HEK293T (cell line): ENCODE measurements around the gene CSDE1.
"Not testable (repeated sequence)": the region's sequence is repeated elsewhere in the genome, so short reads cannot be mapped to it uniquely, and the experiment has no call there.

Experiments used
- CTCF ChIA-PET: fragments of 350-600 bp; formaldehyde crosslinking; extraction: SDS; loops from one replicate; lab custom pipeline; 2021; ENCODE audit warnings: antibody characterized with exemption, inconsistent platforms; lab: Yijun Ruan, JAX
- POLR2A ChIA-PET: fragments of 350-600 bp; formaldehyde crosslinking; extraction: SDS; loops from one replicate; lab custom pipeline; 2020; ENCODE audit warnings: antibody characterized with exemption, inconsistent platforms; lab: Yijun Ruan, JAX
- DNase-seq: peaks from one replicate; pipeline ENCODE4 v3.0.0; 2012; ENCODE audit warnings: mixed read lengths; ENCODE audit errors: extremely low spot score
- ARNT ChIP-seq: fragments of 450-650 bp; IDR thresholded peaks from 2 replicates; pipeline ENCODE4 v1.6.1; 2017; ENCODE audit warnings: mild to moderate bottlenecking
- BHLHE40 ChIP-seq: fragments of 450-650 bp; IDR thresholded peaks from 2 replicates; pipeline ENCODE4 v1.6.1; 2016; ENCODE audit warnings: mild to moderate bottlenecking, moderate library complexity, borderline replicate concordance
- CTBP1 ChIP-seq: fragments of 450-650 bp; IDR thresholded peaks from 2 replicates; pipeline ENCODE4 v1.6.1; 2016; ENCODE audit warnings: borderline replicate concordance
- ELF4 ChIP-seq: fragments of 450-650 bp; IDR thresholded peaks from 2 replicates; pipeline ENCODE4 v1.6.1; 2017; ENCODE audit warnings: antibody characterized with exemption
- FOXA1 ChIP-seq: fragments of 450-650 bp; IDR thresholded peaks from 2 replicates; pipeline ENCODE4 v1.6.1; 2016; ENCODE audit warnings: mild to moderate bottlenecking
- FOXK2 ChIP-seq: fragments of 450-650 bp; IDR thresholded peaks from 2 replicates; pipeline ENCODE4 v1.6.1; 2016; ENCODE audit warnings: mild to moderate bottlenecking
- FOXM1 ChIP-seq: fragments of 450-650 bp; IDR thresholded peaks from 2 replicates; pipeline ENCODE4 v1.6.1; 2017; ENCODE audit warnings: mild to moderate bottlenecking, borderline replicate concordance
- HDGF ChIP-seq: fragments of 450-650 bp; IDR thresholded peaks from 2 replicates; pipeline ENCODE4 v1.6.1; 2017; ENCODE audit warnings: antibody characterized with exemption, borderline replicate concordance
- L3MBTL2 ChIP-seq: fragments of 450-650 bp; conservative IDR thresholded peaks from 2 replicates; pipeline ENCODE4 v1.6.1; 2016; ENCODE audit warnings: mild to moderate bottlenecking
- LEF1 ChIP-seq: fragments of 450-650 bp; IDR thresholded peaks from 2 replicates; pipeline ENCODE4 v1.6.1; 2017; ENCODE audit warnings: mild to moderate bottlenecking, borderline replicate concordance
- NFRKB ChIP-seq: fragments of 450-650 bp; IDR thresholded peaks from 2 replicates; pipeline ENCODE4 v1.6.1; 2016; ENCODE audit warnings: mild to moderate bottlenecking, moderate library complexity
- SP1 ChIP-seq: fragments of 450-650 bp; IDR thresholded peaks from 2 replicates; pipeline ENCODE4 v1.6.1; 2017
- SUZ12 ChIP-seq: fragments of 450-650 bp; IDR thresholded peaks from 2 replicates; pipeline ENCODE4 v1.6.1; 2016; ENCODE audit warnings: mild to moderate bottlenecking
- TARDBP ChIP-seq: fragments of 450-650 bp; IDR thresholded peaks from 2 replicates; pipeline ENCODE4 v1.6.1; 2016
- ZNF384 ChIP-seq: fragments of 450-650 bp; IDR thresholded peaks from 2 replicates; pipeline ENCODE4 v1.6.1; 2016
- TF ChIP-seq, protein P1 (sequence below): fragments of 450-650 bp; IDR thresholded peaks from 2 replicates; pipeline ENCODE4 v1.6.1; 2016

The CSDE1 gene

DNA sequence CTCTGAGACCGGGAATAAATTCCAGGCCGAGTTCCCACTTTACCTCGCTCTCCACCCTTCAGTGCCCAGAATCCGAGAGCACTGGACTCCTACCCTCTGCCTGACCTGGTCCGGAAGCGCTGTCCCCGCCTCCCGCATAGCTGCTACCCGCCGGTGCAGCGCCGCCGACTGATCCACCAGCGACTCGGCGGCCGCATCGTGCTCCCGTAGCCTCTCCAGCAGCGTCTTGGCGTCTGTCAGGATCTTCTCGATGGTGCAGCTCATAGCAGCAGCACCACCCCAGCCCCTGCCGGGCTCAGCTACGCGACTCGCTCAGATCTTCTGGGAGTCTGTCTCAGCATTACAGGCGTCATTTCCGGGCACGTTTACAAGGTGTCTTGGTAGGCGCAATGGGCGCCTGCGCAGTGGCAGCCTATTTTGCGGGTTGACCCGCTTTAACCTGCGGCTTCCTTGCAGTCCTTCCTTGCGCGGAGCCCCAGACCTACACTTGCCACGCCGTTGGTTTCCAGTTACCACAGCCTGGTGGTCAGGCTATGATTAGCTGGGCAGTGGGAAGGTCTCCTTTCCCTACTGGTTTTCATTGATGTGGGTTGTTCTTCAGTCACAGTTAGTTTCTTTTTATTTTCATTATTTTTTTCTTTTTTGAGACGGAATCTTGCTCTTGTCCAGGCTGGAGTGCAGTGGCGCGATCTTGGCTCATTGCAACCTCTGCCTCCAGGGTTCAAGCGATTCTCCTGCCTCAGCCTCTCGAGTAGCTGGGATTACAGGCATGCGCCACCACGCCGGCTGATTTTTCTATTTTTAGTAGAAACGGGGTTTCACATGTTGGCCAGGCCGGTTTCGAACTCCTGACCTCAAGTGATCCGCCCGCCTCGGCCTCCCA, 22.8 kb upstream of the CSDE1 start, which contains the start of gene SIKE1:
Gene SIKE1 (minus strand): TSS at position 342 of the 883 bp plus-strand sequence. CDS start 78 bp downstream, at position 264.
- CTCF ChIA-PET = no interaction called here
- TF ChIP-seq ARNT (no peak), FOXK2 (no peak), CTBP1 (no peak), L3MBTL2 (peak; percentile 80), SUZ12 (no peak), ELF4 (peak; percentile 81), NFRKB (no peak), HDGF (no peak), FOXM1 (no peak), ZNF384 (no peak)
- TF ChIP-seq, protein P1, sequence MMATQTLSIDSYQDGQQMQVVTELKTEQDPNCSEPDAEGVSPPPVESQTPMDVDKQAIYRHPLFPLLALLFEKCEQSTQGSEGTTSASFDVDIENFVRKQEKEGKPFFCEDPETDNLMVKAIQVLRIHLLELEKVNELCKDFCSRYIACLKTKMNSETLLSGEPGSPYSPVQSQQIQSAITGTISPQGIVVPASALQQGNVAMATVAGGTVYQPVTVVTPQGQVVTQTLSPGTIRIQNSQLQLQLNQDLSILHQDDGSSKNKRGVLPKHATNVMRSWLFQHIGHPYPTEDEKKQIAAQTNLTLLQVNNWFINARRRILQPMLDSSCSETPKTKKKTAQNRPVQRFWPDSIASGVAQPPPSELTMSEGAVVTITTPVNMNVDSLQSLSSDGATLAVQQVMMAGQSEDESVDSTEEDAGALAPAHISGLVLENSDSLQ = no peak
- POLR2A ChIA-PET = interaction anchor here (0.6 to 1.9 kb wide), 14 partner anchors 8 to 367 kb away, joined by 3 to 11 read pairs (median 3); partner anchors contain the start of gene CSDE1
- DNase-seq = peak; percentile 96

DNA sequence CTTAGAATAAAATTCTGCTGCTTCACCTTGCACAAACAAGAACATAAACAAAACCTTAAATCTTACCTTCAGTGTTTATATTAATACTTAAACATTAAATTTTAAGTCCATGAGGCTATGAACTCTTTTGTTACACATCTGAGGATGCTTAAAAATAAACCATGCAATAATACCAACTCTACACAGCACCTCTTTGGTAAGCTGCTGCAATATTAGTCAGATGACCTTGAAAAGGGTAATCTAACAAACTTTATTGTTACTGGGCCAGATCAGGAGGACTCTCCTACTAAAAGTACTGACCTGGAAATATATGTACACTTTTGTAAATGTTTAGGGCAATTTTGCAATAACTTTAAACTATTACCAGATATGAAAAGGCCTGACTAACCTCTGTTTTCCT, 21.9 kb upstream of the CSDE1 start:
- TF ChIP-seq FOXM1 = no peak
- no peak for TF ChIP-seq TARDBP
- no peak for TF ChIP-seq LEF1
- no peak for TF ChIP-seq SUZ12
- TF ChIP-seq BHLHE40 = no peak
- TF ChIP-seq SP1 = no peak
- TF ChIP-seq NFRKB = no peak
- TF ChIP-seq FOXK2 = no peak
- no peak for TF ChIP-seq L3MBTL2
- no peak for TF ChIP-seq ARNT
- no peak for TF ChIP-seq FOXA1
- TF ChIP-seq HDGF = no peak
- no peak for TF ChIP-seq ELF4
- no peak for TF ChIP-seq ZNF384
- no peak for TF ChIP-seq CTBP1
- TF ChIP-seq, protein P1 = no peak
- ChIA-PET CTCF (no interaction called here), POLR2A (interaction anchor here (0.6 to 1.9 kb wide), 6 partner anchors 9 to 31 kb away, joined by 3 to 11 read pairs (median 5); partner anchors contain the start of gene CSDE1)
- DNase-seq = no peak

DNA sequence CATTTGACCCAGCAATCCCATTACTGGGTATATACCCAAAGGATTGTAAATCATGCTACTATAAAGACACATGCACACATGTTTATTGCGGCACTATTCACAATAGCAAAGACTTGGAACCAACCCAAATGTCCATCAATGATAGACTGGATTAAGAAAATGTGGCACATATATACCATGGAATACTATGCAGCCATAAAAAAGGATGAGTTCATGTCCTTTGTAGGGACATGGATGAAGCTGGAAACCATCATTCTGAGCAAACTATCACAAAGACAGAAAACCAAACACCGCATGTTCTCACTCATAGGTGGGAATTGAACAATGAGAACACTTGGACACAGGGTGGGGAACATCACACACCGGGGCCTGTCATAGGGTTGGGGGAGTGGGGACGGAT, 18.9 kb upstream of the CSDE1 start:
- CTCF ChIA-PET, DNase-seq, POLR2A ChIA-PET: not testable (repeated sequence)

DNA sequence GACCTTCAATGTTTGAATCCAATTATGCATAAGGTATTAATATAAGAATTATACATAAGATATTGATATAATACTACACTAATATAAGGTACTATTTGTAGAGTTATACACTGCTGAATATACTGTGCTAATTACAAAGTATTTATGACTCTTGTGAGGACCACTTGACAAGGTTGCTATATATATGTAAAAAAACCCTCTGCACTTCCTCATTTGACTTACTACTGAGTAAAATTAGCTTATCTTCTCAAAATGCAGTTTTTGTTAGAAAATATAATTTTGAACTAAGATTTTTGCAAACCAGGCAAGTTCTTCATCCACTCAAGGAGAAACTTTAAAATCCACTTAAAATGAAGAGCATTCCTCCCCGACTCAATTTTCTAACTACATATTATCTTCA, 14.2 kb upstream of the CSDE1 start:
- POLR2A ChIA-PET = interaction anchor here (1.0 kb wide), 1 partner anchor 8 kb away, joined by 3 read pairs; the partner anchor contains the start of gene SIKE1
- no peak for DNase-seq
- CTCF ChIA-PET = no interaction called here
- TF ChIP-seq TARDBP (no peak), SUZ12 (no peak), NFRKB (no peak), FOXA1 (no peak), HDGF (no peak), CTBP1 (no peak), SP1 (no peak), BHLHE40 (no peak), ELF4 (no peak), FOXM1 (no peak), LEF1 (no peak), ARNT (no peak), L3MBTL2 (no peak), ZNF384 (no peak)
- TF ChIP-seq, protein P1 = no peak

DNA sequence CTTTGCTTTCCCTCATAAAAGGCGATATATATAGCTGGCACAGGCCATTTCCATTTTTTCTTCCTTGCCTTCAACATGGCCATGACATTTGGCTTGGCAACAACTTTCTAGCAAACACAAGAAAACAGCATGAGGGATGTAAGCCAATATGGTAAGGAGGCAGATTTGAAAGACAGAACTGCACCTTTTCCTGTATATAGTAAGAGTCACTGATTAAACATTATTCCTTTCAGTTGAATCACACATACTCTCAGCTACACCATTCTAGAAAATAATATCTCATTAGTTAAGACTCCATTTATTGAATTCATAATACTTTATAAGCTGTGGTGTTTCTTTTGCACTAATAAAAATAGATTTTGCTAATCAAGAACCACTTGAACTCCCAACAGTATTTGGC, 13.2 kb upstream of the CSDE1 start:
- CTCF ChIA-PET = no interaction called here
- TF ChIP-seq FOXM1 (no peak), SP1 (no peak), CTBP1 (no peak), FOXK2 (no peak), SUZ12 (no peak)
- TF ChIP-seq, protein P1 = no peak
- POLR2A ChIA-PET = interaction anchor here (1.2 kb wide), 1 partner anchor 9 kb away, joined by 3 read pairs; the partner anchor contains the start of gene SIKE1

More for the DNA sequence above, 13.2 kb upstream of the CSDE1 start:
- no peak for DNase-seq
